ACHN (cell line): Measurements from ENCODE around the gene LHPP.

Experiments used
- DNase-seq: peaks from one replicate; pipeline ENCODE4 v3.0.0-alpha.2; 2015
- in situ Hi-C: cut with HindIII; loops from 2 replicates; pipeline ENCODE4 v1.10.0; 2017; ENCODE audit warnings: low sequenced_read_pairs, low pct_ligation_motif_present, low pct_unique_long_range_greater_than_20kb

The LHPP gene

GRCh38 chr10:124594240-124594639 lies 132.6 kb downstream of the LHPP start:
- in situ Hi-C loops: no loop called here
- no peak for DNase-seq

- in situ Hi-C loops: no loop called here
- DNase-seq: no peak
Measured at GRCh38 chr10:124595143-124595883, 133.7 kb downstream of the LHPP start.

DNA sequence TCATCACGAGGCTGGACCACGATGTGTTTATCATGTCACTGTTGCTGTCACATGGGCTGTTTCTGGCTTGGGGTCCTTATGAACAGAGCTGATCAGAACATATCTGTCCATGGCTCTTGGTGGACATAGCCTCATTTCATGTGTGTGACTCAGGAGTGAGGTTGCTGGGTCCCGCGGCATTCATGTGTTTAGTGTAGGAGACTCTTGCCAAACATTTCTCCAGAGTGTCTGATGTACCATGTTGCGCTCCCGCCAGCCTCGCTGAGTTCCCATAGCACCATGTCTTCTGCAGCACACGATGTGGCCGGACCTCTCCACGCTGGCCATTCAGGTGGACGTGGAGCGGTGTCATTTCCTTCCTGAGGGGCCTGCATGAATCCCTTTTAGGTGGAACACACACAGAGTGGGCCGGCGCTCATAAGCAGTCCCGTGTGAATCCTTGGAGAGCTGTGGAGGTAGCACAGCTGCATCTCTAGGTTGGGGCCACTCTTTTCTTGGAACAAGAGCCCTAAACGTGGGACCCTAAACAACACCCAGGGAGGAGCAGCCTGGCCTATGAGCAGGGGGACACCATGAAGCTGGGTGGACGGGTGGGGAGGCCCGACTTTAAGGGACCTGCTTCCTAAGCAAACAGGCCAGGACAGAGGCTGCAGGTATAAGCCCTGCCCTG lies 134.6 kb downstream of the LHPP start:
- in situ Hi-C loops: no loop called here
- no peak for DNase-seq

DNA sequence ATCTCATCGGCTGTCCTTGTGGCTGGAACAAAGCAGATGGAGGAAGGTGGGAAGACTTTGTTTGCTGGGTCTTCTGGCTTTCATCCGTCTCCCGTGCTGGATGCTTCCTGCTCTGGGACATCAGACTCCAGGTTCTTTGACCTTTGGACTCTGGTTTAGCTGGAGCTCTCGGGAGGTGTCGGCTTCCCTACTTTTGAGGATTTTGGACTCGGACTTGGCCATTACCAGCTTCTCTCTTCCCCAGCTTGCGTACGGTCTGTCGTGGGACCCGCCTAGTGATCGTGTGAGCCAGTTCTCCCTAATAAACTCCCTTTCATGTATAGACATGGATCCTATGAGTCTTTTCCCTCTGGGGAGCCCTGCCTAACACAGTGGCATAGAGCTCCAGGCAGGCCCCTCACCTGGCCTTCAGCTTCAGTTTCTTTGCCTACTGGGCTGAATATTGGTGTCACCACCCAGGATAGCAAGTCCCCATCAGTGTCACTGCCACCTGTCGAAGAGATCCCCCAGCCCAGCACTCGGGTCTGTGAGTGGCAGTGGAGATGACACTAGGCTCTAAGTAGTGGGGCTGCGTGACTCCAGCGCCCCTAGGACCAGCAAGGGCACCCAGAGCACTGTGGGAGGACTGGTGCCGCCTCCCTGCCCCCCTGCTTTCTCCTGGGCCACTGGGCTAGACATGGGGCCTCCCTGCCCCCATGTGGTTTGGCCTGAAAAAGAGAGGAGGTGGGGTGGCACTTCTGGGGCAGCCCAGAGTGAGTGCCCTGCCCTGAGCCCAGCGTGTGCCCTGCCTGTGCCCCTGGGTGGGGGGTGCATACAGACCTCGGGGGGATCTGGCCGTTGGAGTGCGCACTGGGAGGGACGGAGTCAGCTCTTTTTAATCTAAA lies 135.6 kb downstream of the LHPP start:
- in situ Hi-C loops: no loop called here
- no peak for DNase-seq

DNA sequence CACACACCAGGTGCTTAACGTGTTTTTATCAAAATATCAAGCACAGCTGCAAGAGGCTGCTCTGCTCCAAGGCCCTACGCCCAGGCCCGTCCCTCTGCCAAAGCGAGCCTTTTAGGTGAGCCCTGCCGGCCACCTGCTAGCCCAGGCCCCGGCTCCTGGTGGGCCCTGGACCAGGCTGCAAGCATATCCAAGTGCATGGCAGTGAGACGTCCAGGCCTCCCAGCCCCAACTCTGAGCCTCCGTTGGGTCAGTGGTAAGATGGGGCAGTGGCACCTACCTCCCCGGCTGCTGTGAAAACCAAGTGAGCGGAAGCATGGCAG lies 136.2 kb downstream of the LHPP start:
- in situ Hi-C loops: no loop called here

DNA sequence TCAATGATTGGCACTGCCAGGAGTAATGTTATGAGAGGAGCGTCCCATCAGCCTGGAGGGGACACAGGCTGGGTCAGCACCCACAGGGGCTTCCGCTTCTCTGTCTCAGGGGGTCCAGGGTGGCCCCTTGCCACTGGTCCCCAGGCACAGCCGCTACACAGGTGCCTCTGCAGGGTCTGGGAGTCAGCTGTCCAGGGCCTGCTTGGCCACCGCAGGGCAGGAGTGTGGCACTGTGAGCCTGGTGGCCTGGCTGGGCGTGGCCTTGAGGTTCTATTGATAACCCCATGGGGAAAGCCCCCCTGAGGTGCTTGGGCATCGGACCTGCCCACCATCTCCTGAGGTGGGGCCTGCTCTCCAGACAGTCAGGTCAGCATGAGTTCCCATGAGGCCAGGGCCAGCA lies 136.6 kb downstream of the LHPP start:
- DNase-seq: no peak
- in situ Hi-C loops: no loop called here

More for the DNA sequence above, 136.2 kb downstream of the LHPP start:
- DNase-seq: no peak

DNA sequence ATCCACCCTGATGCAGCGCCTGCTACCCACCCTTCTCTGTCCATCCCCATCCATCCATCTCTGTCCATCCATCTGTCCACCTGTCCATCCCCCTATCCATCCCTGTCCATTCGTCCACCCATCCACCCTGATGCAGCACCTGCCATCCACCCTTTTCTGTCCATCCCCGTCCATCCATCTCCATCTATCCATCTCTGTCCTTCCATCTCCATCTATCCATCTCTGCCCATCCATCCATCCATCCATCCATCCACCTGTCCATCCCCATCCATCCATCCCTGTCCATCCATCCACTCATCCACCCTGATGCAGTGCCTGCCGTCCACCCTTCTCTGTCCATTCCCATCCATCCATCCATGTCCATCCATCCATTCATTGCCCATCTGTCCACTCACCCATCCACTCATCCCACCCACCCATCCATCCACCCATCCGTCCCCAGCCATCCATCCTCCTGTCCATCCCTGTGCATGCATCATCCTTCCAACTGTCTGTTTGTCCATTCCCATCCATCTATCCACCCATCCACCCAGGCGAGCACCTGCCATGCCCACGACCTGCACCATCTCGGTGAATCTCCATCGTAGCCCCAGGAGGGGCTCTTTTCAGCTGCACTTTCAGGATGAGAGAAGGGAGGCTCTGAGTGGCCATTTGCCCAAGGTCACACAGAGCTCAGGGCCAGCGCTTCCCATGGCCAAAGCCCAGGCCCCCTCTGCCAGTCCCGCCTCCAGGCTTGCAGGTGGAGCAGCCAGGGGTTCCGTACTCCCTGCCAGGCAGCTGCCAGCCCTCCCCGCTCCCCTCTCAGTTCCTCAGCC lies 137.4 kb downstream of the LHPP start:
- in situ Hi-C loops: no loop called here
- DNase-seq: no peak

GRCh38 chr10:124599588-124600050 lies 138.0 kb downstream of the LHPP start:
- DNase-seq: no peak
- in situ Hi-C loops: no loop called here

DNA sequence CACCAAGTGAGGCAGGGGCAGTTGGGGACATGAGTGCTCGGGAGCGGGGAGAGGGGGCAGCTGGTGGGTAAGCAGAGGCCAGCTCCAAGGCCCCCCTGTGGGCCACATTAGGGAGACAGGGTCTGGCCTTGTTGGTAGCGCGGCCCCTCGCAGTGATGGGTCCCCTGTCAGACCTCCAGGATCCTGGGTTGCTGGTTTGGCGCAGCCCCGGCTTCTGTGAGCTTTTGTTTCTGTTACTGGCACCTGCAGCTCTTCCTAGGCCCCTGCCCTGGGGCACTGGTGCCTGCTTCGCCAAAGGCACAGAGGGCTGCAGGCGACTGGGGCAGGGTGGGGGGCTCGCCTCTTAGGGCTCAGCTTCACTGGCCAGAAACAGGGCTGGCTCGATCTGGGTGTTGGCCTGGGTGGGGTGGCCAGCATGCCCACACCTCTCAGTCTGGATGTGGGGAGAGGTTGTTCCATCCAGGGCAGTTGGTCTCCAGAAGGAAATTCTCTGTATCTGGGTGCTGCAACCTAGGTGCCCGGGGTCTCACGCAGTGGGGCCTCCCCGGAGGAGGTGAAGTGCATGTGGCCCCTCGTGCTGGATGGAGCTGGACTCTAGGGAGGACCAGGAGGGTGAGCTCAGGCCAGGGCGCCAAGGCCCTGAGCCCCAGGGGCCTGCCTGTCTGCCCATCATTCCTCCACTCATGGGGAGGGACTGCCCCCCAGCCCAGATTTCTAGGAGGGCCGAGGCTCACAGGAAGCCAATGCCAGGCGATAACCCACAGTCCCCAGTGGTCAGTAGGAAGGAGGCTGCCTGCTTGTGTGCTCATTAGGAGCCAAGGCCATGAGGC lies 138.6 kb downstream of the LHPP start:
- no peak for DNase-seq
- in situ Hi-C loops: no loop called here

DNA sequence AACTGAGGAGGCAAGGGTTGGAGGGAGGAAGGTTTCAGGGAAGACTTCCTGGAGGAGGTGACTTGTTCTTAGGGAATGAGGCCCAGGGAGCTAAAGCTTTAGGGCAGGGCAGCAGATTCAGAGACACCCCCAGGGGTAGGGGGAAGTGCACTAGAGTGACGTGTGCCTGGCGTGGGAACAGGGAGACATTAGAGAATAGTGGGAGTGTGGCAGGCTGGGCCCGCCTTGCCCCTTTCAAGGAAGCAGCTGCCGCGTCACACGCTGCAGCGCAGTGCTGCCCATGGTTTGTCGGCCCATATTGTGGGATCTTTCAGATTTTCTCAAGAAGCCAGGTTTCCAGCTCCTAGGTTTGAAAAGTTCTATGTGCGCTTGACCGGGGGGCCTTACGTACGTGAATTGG lies 139.4 kb downstream of the LHPP start:
- DNase-seq: no peak
- in situ Hi-C loops: no loop called here

GRCh38 chr10:124601431-124602120 lies 140.0 kb downstream of the LHPP start:
- DNase-seq: no peak
- in situ Hi-C loops: no loop called here

DNA sequence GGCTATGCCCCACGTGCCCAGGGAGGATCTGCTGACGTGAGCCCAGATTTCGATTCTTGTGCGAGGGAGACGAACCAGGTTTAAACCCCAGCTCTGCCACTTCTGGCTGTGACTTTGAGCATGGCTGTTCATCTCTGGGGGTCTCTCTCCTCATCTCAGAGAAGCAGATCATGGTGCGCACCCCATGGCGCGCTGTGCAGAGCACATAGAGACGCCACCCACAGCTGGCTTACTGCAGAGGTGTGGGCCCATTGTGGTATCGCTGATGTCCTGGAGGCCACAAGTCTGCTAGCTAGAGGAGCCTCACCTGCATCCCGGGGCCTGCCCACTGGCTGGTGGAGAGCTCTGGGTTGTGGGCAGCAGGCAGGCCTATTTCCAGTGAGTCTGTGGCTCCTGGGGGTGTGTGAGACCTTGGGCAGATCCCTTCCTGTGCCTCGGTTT lies 140.5 kb downstream of the LHPP start:
- no peak for DNase-seq
- in situ Hi-C loops: no loop called here

DNA sequence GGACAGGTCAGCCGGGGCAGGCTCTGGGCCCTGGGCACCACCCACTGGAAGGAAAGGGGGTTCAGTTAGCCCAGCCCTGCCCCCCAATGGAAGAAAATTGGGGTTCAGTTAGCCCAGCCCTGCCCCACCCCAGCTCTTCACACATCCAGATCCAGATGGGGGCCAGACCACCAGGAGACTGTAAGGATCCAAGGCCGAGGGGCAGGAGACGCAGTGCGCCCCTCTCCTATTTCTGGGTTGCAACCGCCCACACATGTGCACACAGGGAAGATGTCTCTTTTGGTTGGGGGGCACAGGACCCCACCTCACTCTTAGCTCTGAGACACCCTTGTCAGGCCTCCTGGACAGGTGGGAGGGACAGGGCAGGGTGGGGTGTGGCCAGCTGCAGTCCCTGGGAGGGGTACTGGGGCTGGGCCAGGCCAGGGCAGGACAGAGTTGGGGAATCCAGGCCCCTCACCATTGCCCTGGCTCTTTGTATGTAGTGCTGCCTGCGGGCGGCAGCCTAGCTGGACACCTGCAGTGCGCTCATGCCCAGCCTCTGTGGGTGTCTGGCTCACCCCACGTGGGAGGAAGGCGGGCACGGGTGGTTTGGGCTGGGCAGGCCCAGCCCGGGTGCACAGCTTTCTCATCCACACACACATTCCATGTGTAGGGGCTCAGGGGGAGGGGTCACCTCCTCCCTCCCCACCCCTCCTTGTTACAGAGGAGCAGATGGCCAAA lies 141.2 kb downstream of the LHPP start:
- no peak for DNase-seq
- in situ Hi-C loops: no loop called here

- DNase-seq: no peak
- in situ Hi-C loops: no loop called here
Measured at GRCh38 chr10:124603376-124604213, 142.0 kb downstream of the LHPP start.

GRCh38 chr10:124604214-124605000 lies 142.8 kb downstream of the LHPP start:
- in situ Hi-C loops: no loop called here
- DNase-seq: no peak
